Left hindlimb (tissue), 1 donor: ENCODE results near the gene DDX49.

Experiments used
- DNase-seq: peaks from one replicate; pipeline ENCODE4 v3.0.0-alpha.2; 2018

Gene DDX49, protein sequence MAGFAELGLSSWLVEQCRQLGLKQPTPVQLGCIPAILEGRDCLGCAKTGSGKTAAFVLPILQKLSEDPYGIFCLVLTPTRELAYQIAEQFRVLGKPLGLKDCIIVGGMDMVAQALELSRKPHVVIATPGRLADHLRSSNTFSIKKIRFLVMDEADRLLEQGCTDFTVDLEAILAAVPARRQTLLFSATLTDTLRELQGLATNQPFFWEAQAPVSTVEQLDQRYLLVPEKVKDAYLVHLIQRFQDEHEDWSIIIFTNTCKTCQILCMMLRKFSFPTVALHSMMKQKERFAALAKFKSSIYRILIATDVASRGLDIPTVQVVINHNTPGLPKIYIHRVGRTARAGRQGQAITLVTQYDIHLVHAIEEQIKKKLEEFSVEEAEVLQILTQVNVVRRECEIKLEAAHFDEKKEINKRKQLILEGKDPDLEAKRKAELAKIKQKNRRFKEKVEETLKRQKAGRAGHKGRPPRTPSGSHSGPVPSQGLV

DNA sequence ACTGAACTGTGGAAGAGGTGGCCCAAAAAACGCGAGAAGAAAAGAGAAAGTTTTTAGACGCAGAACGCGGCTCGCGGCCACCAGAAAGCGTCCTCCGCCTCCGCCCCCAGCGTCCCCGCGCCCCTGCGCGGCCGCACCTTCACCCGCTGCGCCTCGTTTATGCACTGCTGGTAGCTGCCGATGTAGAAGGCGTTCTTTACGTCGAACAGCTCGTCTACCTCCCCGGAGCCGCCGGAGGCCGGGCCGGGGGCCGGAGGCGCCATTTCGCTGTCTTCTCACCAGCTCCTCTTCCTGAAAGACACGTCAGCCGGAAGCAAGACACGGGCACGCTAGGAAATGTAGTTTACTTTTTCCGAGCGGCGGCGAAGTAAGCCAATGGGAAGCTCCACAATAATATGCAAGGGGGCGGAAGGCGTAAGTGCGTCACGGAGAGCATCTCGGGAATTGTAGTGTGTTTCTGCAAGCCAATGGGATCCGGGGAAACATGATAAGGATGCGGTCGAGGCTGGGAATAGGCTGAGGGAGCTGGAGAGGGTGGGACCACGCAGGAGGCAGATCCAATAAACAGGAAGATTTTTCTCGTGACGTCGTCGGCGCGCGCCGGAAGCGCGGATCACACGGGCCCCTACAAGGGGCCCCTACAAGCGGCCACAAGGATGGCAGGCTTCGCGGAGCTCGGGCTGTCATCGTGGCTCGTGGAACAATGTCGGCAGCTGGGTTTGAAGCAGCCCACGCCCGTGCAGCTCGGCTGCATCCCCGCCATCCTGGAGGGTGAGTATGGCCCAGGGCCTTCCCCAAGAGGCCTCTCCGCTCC, at the start of gene DDX49, which contains the start of gene COPE:
TSS of gene DDX49 (plus strand) at position 630 of the 814 bp plus-strand sequence. CDS start at position 657, 27 bp downstream.
TSS of gene COPE (minus strand) at position 302 of the 814 bp plus-strand sequence. CDS start at position 263, 39 bp downstream.
- peak; percentile 99 for DNase-seq

DNA sequence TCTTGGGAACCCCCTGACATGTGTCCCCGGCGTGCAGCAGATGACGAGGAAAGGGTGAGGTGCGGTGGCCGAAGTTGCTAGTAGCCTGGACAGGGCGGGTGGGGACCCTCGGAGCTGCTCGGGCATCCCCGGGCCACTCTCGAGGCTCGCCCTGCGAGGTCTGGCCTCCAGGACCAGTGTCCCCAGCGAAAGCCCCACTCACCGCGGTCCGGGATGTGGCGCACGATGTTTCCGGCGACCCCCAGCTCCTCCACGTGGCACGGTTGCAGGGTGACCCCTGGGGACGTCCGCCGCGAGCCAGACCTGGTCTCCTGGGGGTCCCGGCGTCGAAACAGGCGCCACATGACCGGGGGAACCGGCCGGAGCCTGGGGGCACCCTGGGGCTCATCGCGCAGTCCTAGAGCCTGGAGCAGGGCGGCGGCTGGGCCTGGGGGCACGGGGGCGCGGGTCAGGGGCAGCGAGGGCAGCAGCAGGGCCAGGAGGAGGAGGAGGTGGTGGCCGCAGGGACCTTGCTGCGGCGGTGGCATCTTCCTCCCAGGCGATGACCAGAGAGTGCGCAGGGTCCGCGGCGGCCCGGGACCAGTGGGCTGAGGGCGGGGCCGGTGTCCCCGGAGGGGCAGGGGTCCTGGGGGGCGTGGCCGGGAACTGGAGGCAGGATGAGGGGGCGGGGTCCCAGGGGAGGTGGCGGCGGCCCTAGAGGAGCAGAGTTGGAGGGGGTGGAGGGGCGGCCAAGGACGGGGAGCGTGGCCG, 49.6 kb upstream of the DDX49 start:
- DNase-seq = no peak

GRCh38 chr19:18870531-18871172, 48.9 kb upstream of the DDX49 start:
- no peak for DNase-seq

DNA sequence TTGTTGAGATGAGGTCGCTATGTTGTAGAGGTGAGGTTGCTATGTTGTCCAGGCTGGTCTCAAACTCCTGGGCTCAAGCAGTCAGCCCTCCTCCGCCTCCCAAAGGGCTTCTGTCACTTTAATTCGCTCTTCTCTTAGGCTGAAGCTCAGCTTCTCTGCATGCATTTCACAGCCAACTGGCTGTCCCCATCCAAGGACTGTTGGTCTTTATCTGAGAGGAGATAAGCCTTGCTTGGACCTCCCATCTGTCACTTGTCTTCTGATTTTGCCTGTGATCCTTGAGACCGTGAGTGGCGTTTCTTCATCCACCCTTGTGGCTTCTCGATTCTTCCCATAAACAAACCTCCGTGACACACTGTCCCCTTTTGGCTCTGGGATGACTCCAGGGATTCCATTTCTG, 48.0 kb upstream of the DDX49 start:
- no peak for DNase-seq

DNA sequence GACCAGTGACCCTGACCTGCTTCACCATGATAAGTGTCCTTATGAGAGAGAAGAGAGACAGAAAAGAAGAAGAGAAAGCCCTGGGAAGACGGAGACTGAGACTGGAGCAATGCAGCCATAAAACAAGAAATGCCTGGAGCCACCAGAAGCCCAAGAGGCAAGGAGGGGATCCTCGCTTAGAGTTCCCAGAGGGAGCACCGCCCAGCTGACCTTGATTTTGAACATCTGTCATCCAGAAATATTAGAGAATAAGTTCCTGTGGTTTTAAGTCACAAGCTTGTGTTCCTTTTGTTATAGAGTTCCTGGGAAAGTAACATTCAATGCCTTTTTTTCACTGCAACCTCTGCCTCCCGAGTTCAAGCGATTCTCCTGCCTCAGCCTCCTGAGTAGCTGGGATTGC, 43.8 kb upstream of the DDX49 start:
- no peak for DNase-seq

DNA sequence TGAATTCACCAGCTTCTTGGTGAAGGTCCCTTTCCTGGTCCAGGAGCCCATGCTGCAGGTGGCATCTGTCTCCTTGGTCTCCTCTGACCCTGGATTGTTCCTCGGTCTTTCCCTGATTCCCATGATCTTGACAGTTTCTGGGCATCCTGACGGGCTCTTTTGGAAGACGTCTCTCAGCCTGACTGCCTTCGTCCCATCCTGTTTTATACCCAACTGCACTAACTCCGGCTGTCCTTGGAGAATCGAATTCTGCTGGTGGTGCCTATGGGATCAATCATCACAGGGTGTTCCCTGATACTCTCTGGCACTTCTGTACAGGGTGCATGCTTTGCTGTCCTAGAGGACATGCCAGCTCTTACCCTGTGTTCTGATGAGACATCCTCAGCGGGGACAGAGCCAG, 42.6 kb upstream of the DDX49 start:
- DNase-seq = no peak

- DNase-seq = peak; percentile 30
Measured at GRCh38 chr19:18878058-18878797, 41.3 kb upstream of the DDX49 start.

DNA sequence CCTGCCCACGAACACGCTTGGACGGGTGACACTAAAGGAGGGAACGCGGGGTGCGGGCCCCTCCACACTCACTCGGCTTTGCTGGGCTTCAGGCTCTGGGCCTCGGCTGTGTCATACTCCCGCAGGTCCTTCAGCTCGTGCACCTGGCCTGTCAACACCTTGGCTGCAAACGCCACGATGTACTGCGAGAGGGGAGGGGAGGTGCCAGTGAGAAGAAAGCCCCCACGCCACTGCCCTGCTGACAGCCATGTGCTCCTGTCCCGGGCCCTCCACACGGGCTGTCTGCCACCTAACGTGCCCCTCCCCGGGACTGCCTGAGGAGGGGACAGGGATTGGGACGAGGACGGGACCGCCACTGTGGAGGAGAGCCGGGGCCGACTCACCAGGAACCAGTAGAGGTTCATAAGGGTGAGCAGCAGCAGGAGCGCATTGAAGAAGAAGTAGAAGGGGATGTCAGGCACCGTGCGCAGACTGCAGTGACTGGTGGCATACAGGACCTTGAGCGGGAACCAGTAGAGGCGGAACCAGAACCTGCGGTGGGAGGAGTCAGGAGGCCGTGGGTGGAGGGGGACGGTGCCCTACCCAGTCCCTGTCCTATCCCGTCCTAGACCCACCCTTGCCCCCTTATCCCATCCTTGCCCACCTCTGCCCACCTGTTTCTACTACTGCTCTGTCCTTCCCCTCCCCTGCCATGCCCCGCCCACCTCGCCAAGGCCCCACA, 40.5 kb upstream of the DDX49 start:
- DNase-seq = peak; percentile 26

- DNase-seq = peak; percentile 40
Measured at GRCh38 chr19:18879579-18880373, 39.7 kb upstream of the DDX49 start.

- no peak for DNase-seq
Measured at GRCh38 chr19:18881491-18881890, 38.0 kb upstream of the DDX49 start.

- peak; percentile 12 for DNase-seq
Measured at GRCh38 chr19:18883526-18884304, 35.8 kb upstream of the DDX49 start.

GRCh38 chr19:18886972-18887371, 32.5 kb upstream of the DDX49 start:
- DNase-seq = peak; percentile 12

- DNase-seq = peak; percentile 6
Measured at GRCh38 chr19:18889949-18890745, 29.4 kb upstream of the DDX49 start.

- DNase-seq = no peak
Measured at GRCh38 chr19:18893587-18894253, 25.8 kb upstream of the DDX49 start.

DNA sequence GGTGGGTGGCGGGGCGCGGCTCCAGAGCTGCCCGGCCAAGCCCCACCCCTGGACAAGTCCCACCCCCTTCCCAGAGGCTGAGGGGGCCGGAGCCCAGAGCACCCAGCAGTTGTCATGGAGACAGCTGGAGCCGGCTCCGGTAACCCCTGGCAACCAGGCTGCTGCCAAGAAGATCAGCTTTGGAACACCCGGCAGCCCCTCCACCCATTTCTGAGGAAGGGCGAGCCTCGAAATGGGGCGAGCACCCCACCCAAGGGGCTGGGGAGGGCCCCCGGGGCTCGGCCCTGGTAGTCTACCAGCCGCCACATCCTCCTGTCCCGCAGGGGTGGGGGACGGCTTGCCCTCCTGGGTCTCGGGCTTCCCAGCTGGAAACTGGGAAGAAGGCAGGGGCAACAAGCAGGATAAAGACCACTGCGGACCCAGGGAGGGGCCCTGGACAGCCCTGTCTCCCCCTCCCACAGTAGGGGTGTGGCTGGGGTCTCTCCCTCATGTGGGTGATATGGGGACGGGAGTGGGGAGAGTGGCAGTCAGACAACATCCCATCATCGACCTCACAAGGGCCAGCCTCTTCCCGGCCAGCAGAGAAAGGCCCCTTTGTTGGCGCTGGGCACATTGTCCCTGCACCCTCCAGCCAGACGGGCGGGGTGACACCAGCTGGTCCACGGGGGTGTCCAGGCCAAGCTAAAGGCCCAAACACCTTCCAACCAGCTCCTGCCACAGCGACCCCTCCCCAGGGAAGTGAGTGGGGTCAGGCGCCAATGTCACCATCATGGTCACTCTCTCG, 25.1 kb upstream of the DDX49 start:
- peak; percentile 88 for DNase-seq

DNA sequence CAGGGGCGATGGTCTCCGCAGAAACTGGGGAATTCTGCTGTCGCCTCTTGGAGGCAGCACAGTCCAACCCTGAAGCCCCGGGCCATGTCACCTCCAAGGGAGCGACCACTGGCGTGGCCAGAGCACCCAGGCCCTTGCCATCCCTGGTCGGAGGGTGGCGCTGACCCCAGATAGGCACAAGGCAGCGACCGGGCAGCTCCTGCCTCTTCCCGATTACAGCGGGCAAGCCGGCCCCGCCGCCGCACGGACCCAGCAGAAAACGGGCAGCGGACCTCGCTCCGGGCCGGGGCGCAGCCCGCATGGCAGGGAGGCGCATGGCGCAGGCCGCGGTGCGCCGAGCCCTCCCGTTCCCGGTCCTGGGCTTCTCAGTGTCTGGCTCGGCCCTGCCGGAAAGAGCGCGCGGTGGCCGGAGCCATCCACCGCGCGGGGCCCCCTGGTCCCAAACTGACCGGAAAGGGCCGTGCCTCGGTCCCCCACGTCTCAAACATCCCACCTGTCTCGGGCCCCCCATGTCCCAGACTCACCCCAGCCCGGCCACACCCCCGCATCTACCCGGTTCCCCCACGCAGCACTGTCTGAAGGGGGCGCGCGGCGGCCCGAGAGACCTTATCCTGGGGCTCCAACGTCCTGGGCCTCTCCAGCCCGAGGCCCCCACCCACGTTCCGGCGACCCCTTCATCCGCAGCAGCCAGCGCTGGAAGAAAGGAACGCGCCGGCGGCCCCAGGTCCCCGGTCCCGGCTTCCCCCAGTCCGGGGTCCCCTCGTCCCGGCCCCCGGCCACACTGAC, 24.3 kb upstream of the DDX49 start:
- peak; percentile 66 for DNase-seq
